Measurements from ENCODE around the gene AHNAK2.
"Not testable (repeated sequence)": the region's sequence is repeated elsewhere in the genome, so short reads cannot be mapped to it uniquely, and the experiment has no call there.

AHNAK2 gene

DNA sequence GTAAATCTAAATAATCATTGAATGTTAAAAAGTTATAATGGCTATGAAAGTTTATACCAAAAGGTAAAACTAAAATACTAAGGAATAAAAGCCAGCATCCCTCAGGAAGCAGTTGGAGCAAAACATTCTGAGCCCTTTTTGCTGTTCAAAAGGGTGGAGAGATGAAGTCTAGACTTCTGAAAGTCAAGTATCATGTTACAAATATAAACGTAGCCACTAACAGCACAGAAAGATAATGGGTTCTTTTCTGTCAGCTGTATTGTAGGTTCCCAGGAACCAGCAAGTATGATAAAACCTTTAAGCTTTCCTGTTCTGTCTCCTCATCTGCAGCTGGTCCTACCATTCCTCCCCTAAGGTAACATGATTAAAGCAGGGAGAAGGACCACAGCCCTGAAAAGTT lies 69.9 kb downstream of the AHNAK2 start:
- H3K36me3 ChIP-seq (replicated peaks; ENCODE audit: insufficient read depth, low read length) = no peaks in the 10 kb centered on the region
- H3K27me3 ChIP-seq (replicated peaks; ENCODE audit: insufficient read depth, low read length) = peaks cover 26% of the 10 kb centered on the region
- H3K4me1 ChIP-seq (ENCODE audit: low read length) = peaks cover 4% of the 10 kb centered on the region; the same call in 1 of the 2 replicates
- no peaks in the 10 kb centered on the region for H3K9me3 ChIP-seq (replicated peaks; ENCODE audit: insufficient read depth, low read length)
- no peak overlapping the region for H3K9ac ChIP-seq (ENCODE audit: low read length)
- DNase-seq = no peak
- H3K27ac ChIP-seq (ENCODE audit: low read length) = peak overlapping the region; percentile 36; the same call in 1 of the 2 replicates
- no peak overlapping the region for H2AFZ ChIP-seq (ENCODE audit: low read length)
- H3K79me2 ChIP-seq (ENCODE audit: low read length) = no peaks in the 10 kb centered on the region
- no peak overlapping the region for H3K4me3 ChIP-seq (ENCODE audit: low read length)
- TF ChIP-seq EZH2 (optimal IDR thresholded peaks at IDR 0.05; ENCODE audit: low read depth, low read length) (no peak), EZH2phosphoT487 (IDR thresholded peaks at IDR 0.05; ENCODE audit: low read length) (no peak)
- TF ChIP-seq, protein P1, sequence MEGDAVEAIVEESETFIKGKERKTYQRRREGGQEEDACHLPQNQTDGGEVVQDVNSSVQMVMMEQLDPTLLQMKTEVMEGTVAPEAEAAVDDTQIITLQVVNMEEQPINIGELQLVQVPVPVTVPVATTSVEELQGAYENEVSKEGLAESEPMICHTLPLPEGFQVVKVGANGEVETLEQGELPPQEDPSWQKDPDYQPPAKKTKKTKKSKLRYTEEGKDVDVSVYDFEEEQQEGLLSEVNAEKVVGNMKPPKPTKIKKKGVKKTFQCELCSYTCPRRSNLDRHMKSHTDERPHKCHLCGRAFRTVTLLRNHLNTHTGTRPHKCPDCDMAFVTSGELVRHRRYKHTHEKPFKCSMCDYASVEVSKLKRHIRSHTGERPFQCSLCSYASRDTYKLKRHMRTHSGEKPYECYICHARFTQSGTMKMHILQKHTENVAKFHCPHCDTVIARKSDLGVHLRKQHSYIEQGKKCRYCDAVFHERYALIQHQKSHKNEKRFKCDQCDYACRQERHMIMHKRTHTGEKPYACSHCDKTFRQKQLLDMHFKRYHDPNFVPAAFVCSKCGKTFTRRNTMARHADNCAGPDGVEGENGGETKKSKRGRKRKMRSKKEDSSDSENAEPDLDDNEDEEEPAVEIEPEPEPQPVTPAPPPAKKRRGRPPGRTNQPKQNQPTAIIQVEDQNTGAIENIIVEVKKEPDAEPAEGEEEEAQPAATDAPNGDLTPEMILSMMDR (IDR thresholded peaks at IDR 0.05; ENCODE audit: low read length) = no peak
- no peaks in the 10 kb centered on the region; the same call in 1 of the 2 replicates for H3F3A ChIP-seq (ENCODE audit: insufficient read depth, low read length)
- H3K9me2 ChIP-seq (replicated peaks; ENCODE audit: insufficient read depth, low read length) = no peaks in the 10 kb centered on the region
- no peaks in the 10 kb centered on the region for H4K20me1 ChIP-seq (ENCODE audit: insufficient read depth, low read length)
- peak overlapping the region; percentile 16; the same call in 1 of the 2 replicates for H3K4me2 ChIP-seq (ENCODE audit: low read depth, low read length)

- not testable (repeated sequence) for H2AFZ ChIP-seq (ENCODE audit: low read length); H4K20me1 ChIP-seq (ENCODE audit: insufficient read depth, low read length); H3K27ac ChIP-seq (ENCODE audit: low read length); H3K79me2 ChIP-seq (ENCODE audit: low read length); DNase-seq; H3K9me3 ChIP-seq (replicated peaks; ENCODE audit: insufficient read depth, low read length); H3K4me3 ChIP-seq (ENCODE audit: low read length); H3K9me2 ChIP-seq (replicated peaks; ENCODE audit: insufficient read depth, low read length); H3K36me3 ChIP-seq (replicated peaks; ENCODE audit: insufficient read depth, low read length); H3K4me2 ChIP-seq (ENCODE audit: low read depth, low read length); H3K9ac ChIP-seq (ENCODE audit: low read length)
- H3K4me1 ChIP-seq (ENCODE audit: low read length) = peaks cover 13% of the 10 kb centered on the region; the same call in 1 of the 2 replicates
- peaks cover 42% of the 10 kb centered on the region for H3K27me3 ChIP-seq (replicated peaks; ENCODE audit: insufficient read depth, low read length)
- H3F3A ChIP-seq (ENCODE audit: insufficient read depth, low read length) = peaks cover 10% of the 10 kb centered on the region; the same call in 1 of the 2 replicates
Measured at GRCh38 chr14:104905579-104905933, 72.6 kb downstream of the AHNAK2 start.

GRCh38 chr14:104904650-104905578 lies 73.3 kb downstream of the AHNAK2 start:
- H3K4me2 ChIP-seq (ENCODE audit: low read depth, low read length) = peak overlapping the region; percentile 24; the same call in 1 of the 2 replicates
- peaks cover 16% of the 10 kb centered on the region; the same call in 1 of the 2 replicates for H3F3A ChIP-seq (ENCODE audit: insufficient read depth, low read length)
- H2AFZ ChIP-seq (ENCODE audit: low read length); H3K9ac ChIP-seq (ENCODE audit: low read length); H3K9me3 ChIP-seq (replicated peaks; ENCODE audit: insufficient read depth, low read length); H3K27ac ChIP-seq (ENCODE audit: low read length); H3K36me3 ChIP-seq (replicated peaks; ENCODE audit: insufficient read depth, low read length); DNase-seq; H4K20me1 ChIP-seq (ENCODE audit: insufficient read depth, low read length); H3K79me2 ChIP-seq (ENCODE audit: low read length); H3K9me2 ChIP-seq (replicated peaks; ENCODE audit: insufficient read depth, low read length); H3K4me3 ChIP-seq (ENCODE audit: low read length): not testable (repeated sequence)
- H3K4me1 ChIP-seq (ENCODE audit: low read length) = peaks cover 20% of the 10 kb centered on the region
- H3K27me3 ChIP-seq (replicated peaks; ENCODE audit: insufficient read depth, low read length) = peaks cover 45% of the 10 kb centered on the region

GRCh38 chr14:104903990-104904389 lies 74.2 kb downstream of the AHNAK2 start:
- no peaks in the 10 kb centered on the region for H3K36me3 ChIP-seq (replicated peaks; ENCODE audit: insufficient read depth, low read length)
- no peak overlapping the region for H3K27ac ChIP-seq (ENCODE audit: low read length)
- no peaks in the 10 kb centered on the region for H3K9me3 ChIP-seq (replicated peaks; ENCODE audit: insufficient read depth, low read length)
- DNase-seq = no peak
- TF ChIP-seq, protein P1 (IDR thresholded peaks at IDR 0.05; ENCODE audit: low read length) = no peak
- TF ChIP-seq EZH2phosphoT487 (IDR thresholded peaks at IDR 0.05; ENCODE audit: low read length) = no peak
- no peak for TF ChIP-seq EZH2 (optimal IDR thresholded peaks at IDR 0.05; ENCODE audit: low read depth, low read length)
- H3K4me2 ChIP-seq (ENCODE audit: low read depth, low read length) = no peak overlapping the region
- no peak overlapping the region for H2AFZ ChIP-seq (ENCODE audit: low read length)
- peaks cover 22% of the 10 kb centered on the region for H3K4me1 ChIP-seq (ENCODE audit: low read length)
- peaks cover 49% of the 10 kb centered on the region for H3K27me3 ChIP-seq (replicated peaks; ENCODE audit: insufficient read depth, low read length)
- H4K20me1 ChIP-seq (ENCODE audit: insufficient read depth, low read length) = no peaks in the 10 kb centered on the region
- H3K9ac ChIP-seq (ENCODE audit: low read length) = no peak overlapping the region
- H3F3A ChIP-seq (ENCODE audit: insufficient read depth, low read length) = peaks cover 18% of the 10 kb centered on the region; the same call in 1 of the 2 replicates
- no peaks in the 10 kb centered on the region for H3K9me2 ChIP-seq (replicated peaks; ENCODE audit: insufficient read depth, low read length)
- H3K79me2 ChIP-seq (ENCODE audit: low read length) = no peaks in the 10 kb centered on the region
- no peak overlapping the region for H3K4me3 ChIP-seq (ENCODE audit: low read length)

Data from MM.1S (cell line).